GM19035 (cell line): ENCODE measurements around the gene C10orf71.

Experiments
- ATAC-seq: cut with Tn5 transposase; IDR thresholded peaks from one replicate; pipeline ENCODE4 v1.9.1; 2021; ENCODE audit not compliant: unreplicated experiment

Gene C10orf71

GRCh38 chr10:49370326-49371100 lies 71.5 kb downstream of the C10orf71 start:
- no peak for ATAC-seq

- ATAC-seq, result no peak
These were observed 73.0 kb downstream of the C10orf71 start for GRCh38 chr10:49371967-49372366.

GRCh38 chr10:49373361-49373760 lies 74.4 kb downstream of the C10orf71 start:
- no peak for ATAC-seq

GRCh38 chr10:49374740-49375139 lies 75.8 kb downstream of the C10orf71 start:
- no peak for ATAC-seq

GRCh38 chr10:49375611-49376010 lies 76.6 kb downstream of the C10orf71 start:
- no peak for ATAC-seq
